BLaER1 (cell line): ENCODE results near the gene TBC1D19.

ENCODE experiments used
- H3K27ac ChIP-seq: shearing (Covaris generic); formaldehyde crosslinking; 2 replicates; pipeline ENCODE4 v1.8.1; 2022
- H3K27me3 ChIP-seq: shearing (Covaris generic); formaldehyde crosslinking; 2 replicates; pipeline ENCODE4 v1.8.1; 2022
- H3K36me3 ChIP-seq: shearing (Covaris generic); formaldehyde crosslinking; 2 replicates; pipeline ENCODE4 v1.8.1; 2022
- H3K4me1 ChIP-seq: shearing (Covaris generic); formaldehyde crosslinking; 2 replicates; pipeline ENCODE4 v1.8.1; 2022
- H3K4me2 ChIP-seq: shearing (Covaris generic); formaldehyde crosslinking; 2 replicates; pipeline ENCODE4 v1.8.1; 2022
- H3K4me3 ChIP-seq: shearing (Covaris generic); formaldehyde crosslinking; 2 replicates; pipeline ENCODE4 v1.8.1; 2022
- H3K9ac ChIP-seq: shearing (Covaris generic); formaldehyde crosslinking; 2 replicates; pipeline ENCODE4 v1.8.1; 2022
- H3K9me3 ChIP-seq: shearing (Covaris generic); formaldehyde crosslinking; 2 replicates; pipeline ENCODE4 v1.8.1; 2022
- H4K20me1 ChIP-seq: shearing (Covaris generic); formaldehyde crosslinking; 2 replicates; pipeline ENCODE4 v1.8.1; 2022
- Cebpa-rat ChIP-seq: shearing (Covaris generic); IDR thresholded peaks from 2 replicates; pipeline ENCODE4 v1.8.1; 2022

The TBC1D19 gene

DNA sequence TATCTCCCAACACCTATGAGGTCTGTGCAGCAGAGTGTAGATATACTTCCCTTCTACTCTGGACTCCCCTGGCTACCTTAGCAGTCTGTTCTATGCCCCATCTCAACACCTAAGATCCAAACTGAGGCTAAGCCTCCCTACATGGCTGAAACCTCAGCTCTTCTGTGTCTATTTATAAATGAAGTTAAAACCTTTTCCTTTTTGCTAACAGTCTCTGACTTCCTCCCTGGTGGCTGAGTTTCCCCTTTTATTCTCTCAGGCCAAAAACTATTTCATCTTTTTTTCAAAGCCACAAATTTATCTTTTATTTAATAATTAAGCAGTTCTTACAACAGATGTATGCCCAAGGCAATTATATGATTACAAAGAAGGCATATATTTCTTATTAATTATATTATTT lies 164.9 kb downstream of the TBC1D19 start:
- Histone ChIP-seq H3K4me2 (peak overlapping the region; percentile 90), H3K4me3 (peak overlapping the region; percentile 53), H4K20me1 (no peaks in the 10 kb centered on the region), H3K9me3 (peaks cover 16% of the 10 kb centered on the region), H3K27me3 (no peaks in the 10 kb centered on the region), H3K27ac (peak overlapping the region; percentile 83), H3K4me1 (peaks cover 57% of the 10 kb centered on the region), H3K9ac (peak overlapping the region; percentile 74), H3K36me3 (peaks cover 4% of the 10 kb centered on the region; the same call in 1 of the 2 replicates)
- no peak for TF ChIP-seq Cebpa-rat

DNA sequence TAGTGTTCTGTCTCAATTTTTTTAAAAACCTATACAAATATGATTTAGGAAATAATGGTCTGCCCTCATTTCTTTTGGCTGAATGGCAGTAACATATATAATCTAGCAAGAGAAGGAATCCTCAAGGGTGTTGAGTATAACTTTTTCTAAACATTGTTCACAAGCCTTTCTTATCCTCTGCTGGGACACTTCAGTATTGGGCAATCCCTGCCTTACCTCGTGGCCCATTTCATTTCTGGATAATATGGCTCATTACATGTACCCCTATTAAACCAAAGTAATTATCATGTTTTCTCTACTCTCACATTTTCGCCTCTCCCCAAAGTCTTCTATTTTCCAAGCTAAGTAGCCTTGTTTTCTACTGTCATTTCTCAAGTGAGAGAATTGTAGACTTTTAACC lies 166.0 kb downstream of the TBC1D19 start:
- peaks cover 16% of the 10 kb centered on the region for H3K9me3 ChIP-seq
- no peak for TF ChIP-seq Cebpa-rat
- H3K4me1 ChIP-seq, result peaks cover 57% of the 10 kb centered on the region
- H3K27me3 ChIP-seq, result no peaks in the 10 kb centered on the region
- no peak overlapping the region for H3K4me3 ChIP-seq
- H3K36me3 ChIP-seq, result peaks cover 4% of the 10 kb centered on the region; the same call in 1 of the 2 replicates
- peak overlapping the region; percentile 90 for H3K4me2 ChIP-seq
- H4K20me1 ChIP-seq, result no peaks in the 10 kb centered on the region
- H3K27ac ChIP-seq, result peak overlapping the region; percentile 83
- no peak overlapping the region for H3K9ac ChIP-seq

DNA sequence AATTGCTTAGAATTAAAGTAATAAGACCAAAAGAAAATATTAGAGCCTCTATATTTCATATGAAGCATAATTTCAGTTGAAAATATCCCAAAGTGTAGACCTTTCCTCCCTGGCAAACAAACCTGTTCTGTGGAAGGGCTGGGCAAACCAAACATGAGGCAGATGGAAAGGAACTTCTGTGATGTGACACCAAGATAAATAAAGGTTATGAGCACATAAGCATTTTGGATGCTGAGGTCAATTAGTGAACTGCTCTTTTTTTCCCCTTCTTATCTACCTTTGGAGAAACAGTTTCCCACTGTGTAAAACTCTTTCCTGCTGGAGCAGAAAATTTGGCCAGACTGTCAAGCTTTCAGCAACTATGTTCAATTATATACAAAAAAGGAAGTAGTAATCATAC lies 167.1 kb downstream of the TBC1D19 start:
- Histone ChIP-seq H3K36me3 (peaks cover 4% of the 10 kb centered on the region; the same call in 1 of the 2 replicates), H4K20me1 (no peaks in the 10 kb centered on the region), H3K9me3 (peaks cover 8% of the 10 kb centered on the region), H3K4me3 (no peak overlapping the region), H3K4me1 (peaks cover 57% of the 10 kb centered on the region), H3K4me2 (peak overlapping the region; percentile 90), H3K9ac (no peak overlapping the region), H3K27ac (peak overlapping the region; percentile 49), H3K27me3 (no peaks in the 10 kb centered on the region)
- no peak for TF ChIP-seq Cebpa-rat

DNA sequence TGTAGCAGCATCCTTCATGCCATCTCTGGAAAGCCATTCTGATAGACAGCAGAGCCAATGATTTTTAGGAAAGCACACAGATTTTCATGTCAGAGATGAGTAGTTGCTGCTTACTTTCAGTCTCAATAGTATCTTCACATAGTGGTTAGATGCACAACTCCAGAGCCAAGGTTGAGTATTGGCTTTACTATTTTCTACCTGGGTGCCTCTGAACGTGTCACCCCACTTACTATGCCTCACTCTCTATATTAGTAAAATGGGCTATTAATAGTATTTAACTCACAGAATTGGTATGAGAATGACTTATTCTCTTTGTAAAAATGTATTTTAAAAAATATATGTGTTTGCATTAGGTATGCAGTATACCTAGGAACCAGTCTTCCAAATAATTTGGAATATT lies 168.0 kb downstream of the TBC1D19 start:
- H4K20me1 ChIP-seq, result no peaks in the 10 kb centered on the region

DNA sequence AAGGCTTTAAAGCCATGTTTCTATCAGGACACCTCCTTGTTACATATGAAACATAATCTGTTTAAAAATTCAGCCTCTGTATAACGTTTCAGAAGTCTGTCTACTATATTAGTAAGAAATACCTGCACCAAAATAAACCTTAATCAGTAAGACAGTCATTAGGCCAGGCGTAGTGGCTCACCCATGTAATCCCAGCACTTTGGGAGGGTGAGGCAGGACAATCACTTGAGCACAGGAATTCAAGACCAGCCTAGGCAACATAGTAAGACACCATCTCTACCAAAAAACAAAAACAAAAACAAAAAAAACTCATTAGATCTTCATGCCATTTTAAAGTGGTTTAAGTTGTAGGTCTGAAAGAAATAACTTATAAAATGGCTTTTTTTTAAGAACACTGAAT lies 169.3 kb downstream of the TBC1D19 start:
- Histone ChIP-seq H3K9me3 (no peaks in the 10 kb centered on the region), H3K27ac (no peak overlapping the region), H3K36me3 (peaks cover 4% of the 10 kb centered on the region; the same call in 1 of the 2 replicates), H3K4me2 (no peak overlapping the region), H3K9ac (no peak overlapping the region), H3K27me3 (no peaks in the 10 kb centered on the region), H4K20me1 (no peaks in the 10 kb centered on the region), H3K4me1 (peaks cover 36% of the 10 kb centered on the region), H3K4me3 (no peak overlapping the region)
- TF ChIP-seq Cebpa-rat, result no peak

More for the DNA sequence above, 168.0 kb downstream of the TBC1D19 start:
- Histone ChIP-seq H3K4me1 (peaks cover 49% of the 10 kb centered on the region), H3K36me3 (peaks cover 4% of the 10 kb centered on the region; the same call in 1 of the 2 replicates), H3K4me2 (peak overlapping the region; percentile 90), H3K27me3 (no peaks in the 10 kb centered on the region), H3K9me3 (peaks cover under 1% of the 10 kb centered on the region; the same call in 1 of the 2 replicates), H3K9ac (no peak overlapping the region), H3K4me3 (no peak overlapping the region), H3K27ac (peak overlapping the region; percentile 49; the same call in 1 of the 2 replicates)
- no peak for TF ChIP-seq Cebpa-rat

DNA sequence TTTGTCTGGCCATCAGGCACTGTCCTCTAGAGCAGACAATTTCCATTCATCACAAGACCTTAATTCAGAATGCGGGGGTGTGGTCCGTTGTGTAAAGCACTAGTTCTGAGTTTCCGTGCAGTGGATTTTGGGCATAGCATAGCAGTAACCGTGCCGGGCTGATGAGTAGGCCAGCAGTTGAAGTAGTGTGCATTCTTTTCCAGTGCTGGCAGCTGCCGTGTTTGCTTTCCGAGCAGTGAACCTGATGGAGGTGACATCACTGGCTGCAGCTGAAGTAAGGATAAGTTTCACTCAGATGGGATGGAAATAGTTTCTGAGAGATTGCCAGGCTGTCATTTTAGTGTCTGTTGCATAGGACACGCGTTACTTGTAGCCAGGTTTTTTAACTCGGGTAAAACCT lies 169.7 kb downstream of the TBC1D19 start:
- Histone ChIP-seq H4K20me1 (no peaks in the 10 kb centered on the region), H3K27me3 (no peaks in the 10 kb centered on the region), H3K4me3 (no peak overlapping the region), H3K9ac (no peak overlapping the region), H3K9me3 (no peaks in the 10 kb centered on the region), H3K4me2 (no peak overlapping the region), H3K27ac (no peak overlapping the region), H3K36me3 (peaks cover 4% of the 10 kb centered on the region; the same call in 1 of the 2 replicates), H3K4me1 (peaks cover 31% of the 10 kb centered on the region)
- no peak for TF ChIP-seq Cebpa-rat

DNA sequence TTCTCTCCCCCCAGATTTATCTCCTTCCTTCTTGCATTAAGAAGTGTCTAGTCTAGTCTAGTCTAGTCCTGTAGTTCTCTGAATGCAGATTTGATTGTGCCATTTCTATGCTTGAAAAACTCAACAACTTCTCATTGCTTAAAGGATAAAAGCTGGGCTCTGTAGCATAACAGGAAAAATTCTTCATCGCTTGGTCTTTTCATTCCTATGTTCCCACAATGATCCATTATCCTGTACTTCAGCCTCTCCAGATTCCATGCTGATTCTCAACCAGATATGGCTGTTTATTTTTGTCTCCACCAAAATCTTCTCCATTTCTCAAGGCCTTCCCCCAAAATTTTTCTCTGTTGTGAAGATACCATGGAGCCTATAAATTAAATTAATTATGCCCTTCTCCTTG lies 173.9 kb downstream of the TBC1D19 start:
- TF ChIP-seq Cebpa-rat, result no peak
- no peaks in the 10 kb centered on the region for H3K27me3 ChIP-seq
- no peak overlapping the region for H3K4me2 ChIP-seq
- no peaks in the 10 kb centered on the region for H3K36me3 ChIP-seq
- H4K20me1 ChIP-seq, result no peaks in the 10 kb centered on the region
- H3K4me3 ChIP-seq, result no peak overlapping the region
- H3K4me1 ChIP-seq, result no peaks in the 10 kb centered on the region
- H3K9ac ChIP-seq, result no peak overlapping the region
- H3K27ac ChIP-seq, result no peak overlapping the region
- no peaks in the 10 kb centered on the region for H3K9me3 ChIP-seq

DNA sequence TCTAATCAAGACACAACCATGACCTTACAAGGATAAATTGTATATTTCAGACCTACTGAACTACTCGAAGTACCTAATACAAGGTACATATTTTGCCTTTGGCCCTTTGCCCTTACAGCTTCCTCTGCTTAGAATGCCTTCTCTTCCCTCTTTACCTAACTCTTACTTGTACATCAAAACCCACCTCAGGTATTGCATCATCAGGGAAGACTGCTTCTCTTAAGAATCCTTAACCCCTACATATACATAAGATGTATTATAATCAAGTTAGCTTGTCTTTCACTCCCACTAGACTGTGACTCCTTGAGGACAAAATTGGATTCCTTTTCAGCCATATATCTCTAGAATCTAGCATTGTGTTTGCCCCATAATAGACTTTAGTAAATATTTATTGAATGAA lies 175.0 kb downstream of the TBC1D19 start:
- Histone ChIP-seq H3K4me3 (no peak overlapping the region), H3K9me3 (no peaks in the 10 kb centered on the region), H3K4me1 (no peaks in the 10 kb centered on the region), H3K27ac (no peak overlapping the region), H4K20me1 (no peaks in the 10 kb centered on the region), H3K9ac (no peak overlapping the region), H3K27me3 (no peaks in the 10 kb centered on the region), H3K4me2 (no peak overlapping the region), H3K36me3 (no peaks in the 10 kb centered on the region)
- TF ChIP-seq Cebpa-rat, result no peak

DNA sequence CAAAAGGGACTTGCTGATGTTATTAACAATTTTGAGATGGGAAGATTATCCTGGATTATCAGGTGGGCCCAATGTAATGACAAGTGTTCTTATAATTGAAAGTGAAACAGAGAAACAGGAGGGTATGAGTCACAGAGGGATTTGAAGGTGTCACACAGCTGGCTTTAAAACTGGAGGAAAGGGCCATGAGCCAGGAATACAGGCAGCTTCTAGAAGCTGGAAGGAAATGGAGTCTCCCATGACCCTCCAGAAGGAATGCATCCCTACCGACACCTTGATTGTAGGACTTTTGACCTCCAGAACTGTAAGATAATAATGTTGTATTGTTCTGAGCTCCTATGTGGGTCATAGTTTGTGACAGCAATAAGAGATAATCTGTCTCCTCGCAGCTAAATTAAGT lies 178.8 kb downstream of the TBC1D19 start:
- Histone ChIP-seq H3K36me3 (no peaks in the 10 kb centered on the region), H4K20me1 (no peaks in the 10 kb centered on the region), H3K27ac (no peak overlapping the region), H3K4me3 (no peak overlapping the region), H3K9ac (no peak overlapping the region), H3K9me3 (no peaks in the 10 kb centered on the region), H3K27me3 (no peaks in the 10 kb centered on the region), H3K4me2 (no peak overlapping the region), H3K4me1 (peaks cover 6% of the 10 kb centered on the region; the same call in 1 of the 2 replicates)
- no peak for TF ChIP-seq Cebpa-rat

DNA sequence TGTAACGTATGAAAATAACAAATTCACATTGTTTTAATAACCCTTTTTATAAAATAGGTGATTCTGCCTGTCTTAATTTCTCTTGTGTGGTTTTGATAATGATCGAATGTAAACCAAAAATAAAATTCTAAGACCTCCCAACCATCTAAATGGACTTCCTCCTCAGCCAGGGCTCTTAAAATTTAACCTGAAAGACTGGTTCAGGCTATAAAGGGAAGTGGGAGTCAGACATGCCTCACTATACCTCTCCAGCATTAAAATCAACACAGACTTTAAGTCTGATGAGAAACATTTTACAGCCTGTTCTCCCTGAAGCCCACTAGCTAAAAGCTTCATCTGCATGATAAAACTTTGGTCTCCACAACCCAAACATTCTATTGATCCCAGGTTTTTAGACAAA lies 179.2 kb downstream of the TBC1D19 start:
- H3K36me3 ChIP-seq, result no peaks in the 10 kb centered on the region
- no peak for TF ChIP-seq Cebpa-rat
- H3K4me3 ChIP-seq, result no peak overlapping the region
- H3K27ac ChIP-seq, result no peak overlapping the region
- no peaks in the 10 kb centered on the region for H3K9me3 ChIP-seq
- peaks cover 6% of the 10 kb centered on the region; the same call in 1 of the 2 replicates for H3K4me1 ChIP-seq
- H4K20me1 ChIP-seq, result no peaks in the 10 kb centered on the region
- H3K9ac ChIP-seq, result no peak overlapping the region
- no peak overlapping the region for H3K4me2 ChIP-seq
- no peaks in the 10 kb centered on the region for H3K27me3 ChIP-seq

DNA sequence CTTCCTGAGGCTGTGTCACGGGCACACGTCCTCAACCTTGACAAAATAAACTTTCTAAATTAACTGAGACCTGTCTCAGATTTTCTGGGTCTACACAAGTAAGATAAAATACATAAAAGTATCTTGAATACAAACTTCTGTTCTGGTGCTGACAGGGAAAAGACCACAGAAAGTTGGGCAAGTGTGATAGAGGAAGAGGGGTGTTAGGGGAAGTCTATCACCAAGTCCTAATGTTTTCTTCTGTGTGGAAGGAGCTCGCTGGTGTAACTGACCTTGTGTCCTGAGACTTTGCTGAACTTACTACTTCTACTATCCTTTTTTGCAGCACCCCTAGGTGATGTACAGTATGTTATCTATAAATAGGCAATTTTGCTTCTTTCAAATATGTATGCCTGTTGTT lies 179.8 kb downstream of the TBC1D19 start:
- TF ChIP-seq Cebpa-rat, result no peak
- no peaks in the 10 kb centered on the region for H3K27me3 ChIP-seq
- H3K4me1 ChIP-seq, result peaks cover 6% of the 10 kb centered on the region; the same call in 1 of the 2 replicates
- no peak overlapping the region for H3K9ac ChIP-seq
- no peaks in the 10 kb centered on the region for H3K36me3 ChIP-seq
- no peaks in the 10 kb centered on the region for H3K9me3 ChIP-seq
- no peaks in the 10 kb centered on the region for H4K20me1 ChIP-seq
- no peak overlapping the region for H3K4me3 ChIP-seq
- H3K4me2 ChIP-seq, result no peak overlapping the region
- no peak overlapping the region for H3K27ac ChIP-seq
